Activated naive CD8-positive, alpha-beta T cell treated with anti-CD3 and anti-CD28 coated beads, Interleukin-2, amount 10 ng/mL, durations not matched to agents 7 days and 5 days (primary cell): ENCODE data around the gene BDKRB2. TPM values are rescaled to one million over a fixed set of nuclear protein-coding genes. Genes with fewer than 3 reads are reported as not detected.

Experiments
- ATAC-seq: fragments of 150-1000 bp; cut with Tn5 transposase; one replicate; pipeline ENCODE4 v1.10.0; 2021; ENCODE audit warnings: low read depth, moderate library complexity
- POLR2A ChIA-PET: fragments of 350-600 bp; sonication (Branson Sonifier 250); formaldehyde crosslinking; loops from one replicate; lab custom pipeline; 2021; ENCODE audit warnings: antibody characterized with exemption; lab: Charles Lee
- DNase-seq: peaks from one replicate; pipeline ENCODE4 v3.0.0; 2021
- H3K27ac Mint-ChIP-seq: one replicate; pipeline ENCODE4 v1.8.0; 2022; ENCODE audit warnings: mild to moderate bottlenecking, mixed read lengths
- H3K27me3 Mint-ChIP-seq: one replicate; pipeline ENCODE4 v1.8.0; 2022; ENCODE audit warnings: mild to moderate bottlenecking, moderate library complexity, mixed read lengths
- H3K36me3 Mint-ChIP-seq: one replicate; pipeline ENCODE4 v1.8.0; 2021; ENCODE audit warnings: mild to moderate bottlenecking, mixed read lengths
- H3K4me1 Mint-ChIP-seq: one replicate; pipeline ENCODE4 v1.8.0; 2021; ENCODE audit warnings: mixed read lengths
- H3K4me3 Mint-ChIP-seq: one replicate; pipeline ENCODE4 v1.8.0; 2022; ENCODE audit warnings: mild to moderate bottlenecking, moderate library complexity, mixed read lengths
- H3K9me3 Mint-ChIP-seq: one replicate; pipeline ENCODE4 v1.8.0; 2021; ENCODE audit warnings: mixed read lengths
- total RNA-seq, 2 experiments: library from RNA; stranded (reverse); gene quantifications; one replicate each; pipeline ENCODE4 v1.2.3, GENCODE V29; 2021

Gene BDKRB2
- total RNA-seq, 2 experiments from 2014 or later: not detected

- ATAC-seq: no peak
- POLR2A ChIA-PET: no interaction called here
- H3K27ac Mint-ChIP-seq: no peak overlapping the region
- no peaks in the 10 kb centered on the region for H3K36me3 Mint-ChIP-seq
- H3K4me1 Mint-ChIP-seq: no peaks in the 10 kb centered on the region
- H3K9me3 Mint-ChIP-seq: no peaks in the 10 kb centered on the region
- no peaks in the 10 kb centered on the region for H3K27me3 Mint-ChIP-seq
- no peak for DNase-seq
- H3K4me3 Mint-ChIP-seq: no peak overlapping the region
Observed at GRCh38 chr14:96166461-96167223, 38.0 kb upstream of the BDKRB2 start.

DNA sequence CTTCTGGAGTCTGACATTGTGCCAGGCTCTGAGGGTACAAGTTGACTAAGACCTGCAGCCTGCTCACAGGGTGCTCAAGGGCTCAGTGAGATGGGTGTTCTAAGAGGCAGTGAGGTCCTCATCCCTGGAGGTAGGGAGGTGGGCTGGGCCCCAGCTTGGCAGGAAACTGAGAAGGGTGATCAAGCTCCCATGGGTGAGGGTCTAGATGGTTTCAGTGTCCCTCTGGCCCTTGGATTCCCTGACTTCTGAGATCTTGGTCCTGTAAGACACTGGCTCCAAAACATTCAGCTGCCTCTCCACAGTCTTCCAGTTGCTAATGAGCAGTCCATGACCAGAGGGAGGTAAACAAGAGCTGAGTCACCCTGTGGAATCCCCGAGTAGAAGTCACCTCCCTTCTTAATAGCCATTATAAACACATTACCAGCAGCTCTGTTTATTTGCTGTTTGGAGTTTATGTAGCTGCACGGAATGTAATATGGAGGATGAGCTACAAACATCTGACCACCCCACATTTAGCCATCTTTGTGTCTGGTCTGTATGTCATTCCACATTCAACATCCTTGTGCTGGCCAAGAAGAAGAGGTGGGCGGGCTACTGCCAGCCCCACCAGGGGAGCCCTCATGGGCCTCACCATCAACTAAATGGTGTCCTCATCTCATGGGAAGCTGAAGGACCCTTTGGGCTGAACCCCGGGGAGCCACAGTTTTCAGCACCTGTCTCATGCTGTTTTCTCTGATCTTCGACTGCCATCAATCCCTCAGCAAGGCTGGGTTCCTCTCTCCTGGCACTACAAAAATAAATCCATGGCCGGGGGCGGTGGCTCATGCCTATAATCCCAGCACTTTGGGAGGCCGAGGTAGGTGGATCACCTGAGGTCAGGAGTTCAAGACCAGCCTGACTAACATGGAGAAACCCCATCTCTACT lies 37.2 kb upstream of the BDKRB2 start:
- Mint-ChIP-seq H3K27ac (no peak overlapping the region), H3K4me3 (no peak overlapping the region), H3K9me3 (no peaks in the 10 kb centered on the region), H3K27me3 (no peaks in the 10 kb centered on the region), H3K4me1 (no peaks in the 10 kb centered on the region), H3K36me3 (no peaks in the 10 kb centered on the region)
- POLR2A ChIA-PET: no interaction called here
- ATAC-seq (no peak), DNase-seq (no peak)

- no peak overlapping the region for H3K27ac Mint-ChIP-seq
- no peak for ATAC-seq
- no peak overlapping the region for H3K4me3 Mint-ChIP-seq
- no peak for DNase-seq
- no peaks in the 10 kb centered on the region for H3K27me3 Mint-ChIP-seq
- POLR2A ChIA-PET: no interaction called here
- H3K4me1 Mint-ChIP-seq: no peaks in the 10 kb centered on the region
- H3K36me3 Mint-ChIP-seq: no peaks in the 10 kb centered on the region
- H3K9me3 Mint-ChIP-seq: no peaks in the 10 kb centered on the region
Observed at GRCh38 chr14:96168581-96168980, 36.1 kb upstream of the BDKRB2 start.

DNA sequence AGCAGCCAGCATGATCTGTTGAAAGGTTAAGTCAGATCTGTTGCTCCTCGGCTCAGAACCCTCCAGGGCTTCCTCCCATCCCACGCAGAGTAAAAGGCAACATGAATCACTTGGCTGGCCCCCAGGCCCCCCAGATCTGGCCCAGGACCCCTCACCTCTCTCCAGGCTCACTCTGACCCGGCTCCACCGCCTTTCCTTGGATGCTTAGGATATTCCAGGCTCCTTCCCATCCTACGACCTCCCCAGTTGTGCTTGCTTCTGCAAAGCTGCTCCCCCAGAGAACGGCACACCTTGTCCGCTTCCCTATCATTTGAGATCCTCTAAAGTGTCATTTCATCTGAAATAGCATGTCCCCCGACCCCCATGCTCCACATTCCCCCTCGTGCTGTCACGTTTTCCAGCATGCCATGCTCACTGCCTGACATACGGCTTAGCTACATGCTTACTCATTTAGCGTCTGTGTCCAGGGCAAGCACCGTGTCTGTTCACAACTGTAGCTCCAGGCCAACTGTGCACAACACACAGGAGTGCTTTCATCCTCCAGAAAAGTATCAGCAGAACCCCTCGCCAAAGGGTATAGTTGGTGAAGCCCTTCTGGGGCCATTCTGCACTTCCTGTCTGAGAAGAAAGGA lies 33.6 kb upstream of the BDKRB2 start:
- POLR2A ChIA-PET: no interaction called here
- Mint-ChIP-seq H3K27me3 (peaks cover 2% of the 10 kb centered on the region), H3K27ac (no peak overlapping the region), H3K36me3 (no peaks in the 10 kb centered on the region), H3K4me1 (no peaks in the 10 kb centered on the region), H3K9me3 (no peaks in the 10 kb centered on the region), H3K4me3 (no peak overlapping the region)
- ATAC-seq: no peak
- no peak for DNase-seq

- H3K27me3 Mint-ChIP-seq: peaks cover 3% of the 10 kb centered on the region
- no peak overlapping the region for H3K27ac Mint-ChIP-seq
- ATAC-seq: no peak
- H3K9me3 Mint-ChIP-seq: no peaks in the 10 kb centered on the region
- POLR2A ChIA-PET: no interaction called here
- DNase-seq: no peak
- no peaks in the 10 kb centered on the region for H3K4me1 Mint-ChIP-seq
- H3K36me3 Mint-ChIP-seq: no peaks in the 10 kb centered on the region
- no peak overlapping the region for H3K4me3 Mint-ChIP-seq
Observed at GRCh38 chr14:96173636-96174475, 30.8 kb upstream of the BDKRB2 start.

- no peaks in the 10 kb centered on the region for H3K36me3 Mint-ChIP-seq
- POLR2A ChIA-PET: no interaction called here
- DNase-seq (no peak), ATAC-seq (no peak)
- no peaks in the 10 kb centered on the region for H3K4me1 Mint-ChIP-seq
- no peak overlapping the region for H3K4me3 Mint-ChIP-seq
- peaks cover 3% of the 10 kb centered on the region for H3K27me3 Mint-ChIP-seq
- no peak overlapping the region for H3K27ac Mint-ChIP-seq
- H3K9me3 Mint-ChIP-seq: no peaks in the 10 kb centered on the region
Observed at GRCh38 chr14:96176275-96176674, 28.4 kb upstream of the BDKRB2 start.

DNA sequence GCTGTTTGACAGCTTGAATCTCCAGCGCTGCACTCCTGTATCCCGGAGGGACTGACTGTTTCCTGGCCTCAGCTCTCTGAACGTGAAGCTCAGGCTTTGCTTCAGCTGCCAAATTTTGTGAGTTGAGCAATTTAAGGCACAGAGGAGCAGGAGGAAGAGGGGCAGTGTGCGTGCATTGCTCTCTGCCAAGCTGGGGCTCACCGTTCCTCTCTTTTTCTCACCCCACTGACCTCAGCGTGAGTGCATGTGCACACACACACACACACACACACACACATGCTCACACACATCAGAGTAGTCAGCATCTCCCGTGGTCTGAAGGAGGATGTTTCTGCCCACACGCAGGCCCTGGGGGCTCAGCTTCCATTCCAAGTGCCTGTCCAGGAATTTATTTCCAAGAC lies 27.8 kb upstream of the BDKRB2 start:
- ATAC-seq (no peak), DNase-seq (no peak)
- no peak overlapping the region for H3K4me3 Mint-ChIP-seq
- no peaks in the 10 kb centered on the region for H3K4me1 Mint-ChIP-seq
- no peak overlapping the region for H3K27ac Mint-ChIP-seq
- H3K9me3 Mint-ChIP-seq: no peaks in the 10 kb centered on the region
- H3K36me3 Mint-ChIP-seq: no peaks in the 10 kb centered on the region
- peaks cover 3% of the 10 kb centered on the region for H3K27me3 Mint-ChIP-seq
- POLR2A ChIA-PET: no interaction called here

DNA sequence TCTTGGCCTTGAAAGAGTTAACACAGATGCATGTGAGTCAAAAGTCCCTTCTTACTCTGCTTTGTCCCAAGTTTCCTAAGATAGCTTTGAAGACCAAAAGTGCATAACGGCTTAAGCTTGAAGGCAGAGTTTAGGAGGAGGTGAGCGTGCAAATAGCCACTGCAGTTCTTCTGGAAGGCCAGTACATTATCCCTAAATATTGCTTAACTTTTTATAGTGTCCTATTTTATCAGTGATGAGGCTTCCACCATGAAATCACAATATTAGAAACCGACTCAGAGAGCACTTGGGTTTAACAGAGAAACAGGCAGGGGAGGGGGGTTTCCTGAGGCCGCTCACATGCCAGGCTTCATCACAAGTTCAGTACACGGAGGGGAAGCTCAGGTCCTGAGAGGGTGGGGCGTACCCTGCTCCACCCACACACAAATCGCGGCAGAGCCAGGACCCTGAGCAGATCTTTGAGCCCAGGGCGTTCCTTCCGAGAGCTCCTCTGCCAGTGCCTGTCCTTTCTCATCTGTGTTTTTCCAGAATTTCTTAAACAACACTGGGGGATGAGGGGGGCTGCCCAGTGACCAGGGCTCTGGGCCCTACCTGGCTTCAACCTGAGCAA lies 26.8 kb upstream of the BDKRB2 start:
- POLR2A ChIA-PET: no interaction called here

GRCh38 chr14:96178461-96179321 lies 25.9 kb upstream of the BDKRB2 start:
- POLR2A ChIA-PET: no interaction called here

More for the DNA sequence above, 26.8 kb upstream of the BDKRB2 start:
- no peak for DNase-seq
- H3K27ac Mint-ChIP-seq: peak overlapping the region; percentile 18
- H3K4me1 Mint-ChIP-seq: no peaks in the 10 kb centered on the region
- H3K36me3 Mint-ChIP-seq: no peaks in the 10 kb centered on the region
- no peak overlapping the region for H3K4me3 Mint-ChIP-seq
- H3K9me3 Mint-ChIP-seq: no peaks in the 10 kb centered on the region
- H3K27me3 Mint-ChIP-seq: peaks cover 3% of the 10 kb centered on the region
- no peak for ATAC-seq

GRCh38 chr14:96180043-96180874 lies 24.4 kb upstream of the BDKRB2 start:
- no peak overlapping the region for H3K27ac Mint-ChIP-seq
- no peaks in the 10 kb centered on the region for H3K36me3 Mint-ChIP-seq
- no peak for DNase-seq

More at GRCh38 chr14:96178461-96179321, 25.9 kb upstream of the BDKRB2 start:
- Mint-ChIP-seq H3K9me3 (no peaks in the 10 kb centered on the region), H3K4me1 (no peaks in the 10 kb centered on the region), H3K27ac (no peak overlapping the region), H3K4me3 (no peak overlapping the region), H3K36me3 (no peaks in the 10 kb centered on the region), H3K27me3 (peaks cover 3% of the 10 kb centered on the region)
- ATAC-seq (no peak), DNase-seq (no peak)

More at GRCh38 chr14:96180043-96180874, 24.4 kb upstream of the BDKRB2 start:
- H3K4me3 Mint-ChIP-seq: no peak overlapping the region
- POLR2A ChIA-PET: no interaction called here
- peaks cover 2% of the 10 kb centered on the region for H3K27me3 Mint-ChIP-seq
- H3K9me3 Mint-ChIP-seq: no peaks in the 10 kb centered on the region
- no peaks in the 10 kb centered on the region for H3K4me1 Mint-ChIP-seq
- ATAC-seq: no peak
